Neural cell (in vitro differentiated cells): ENCODE data around the gene TREM1. TPM values are rescaled to one million over a fixed set of nuclear protein-coding genes. Genes with fewer than 3 reads are reported as not detected.

Source experiments
- H2AFZ ChIP-seq: fragments of 200-600, 300-800 bp; sonication (generic), shearing (Covaris generic); 2 replicates; pipeline ENCODE4 v1.6.0; 2014; ENCODE audit warnings: low read depth, mild to moderate bottlenecking, antibody characterized with exemption, low read length, moderate library complexity
- H3F3A ChIP-seq: fragments of 200-600 bp; shearing (Covaris generic); 2 replicates; pipeline ENCODE4 v1.6.1; 2016; ENCODE audit warnings: mild to moderate bottlenecking, moderate library complexity, mixed read lengths, antibody characterized with exemption, low read length; ENCODE audit not compliant: insufficient read depth, poor library complexity, severe bottlenecking
- H3K27ac ChIP-seq: fragments of 200-600, 300-800 bp; sonication (generic), shearing (Covaris generic); 2 replicates; pipeline ENCODE4 v1.5.1; 2014; ENCODE audit warnings: mild to moderate bottlenecking, low read length, moderate library complexity
- H3K27me3 ChIP-seq: fragments of 300-800, 200-600 bp; sonication (generic), shearing (Covaris generic); 2 replicates; pipeline ENCODE4 v1.6.0; 2014; ENCODE audit warnings: mild to moderate bottlenecking, low read depth, low read length, moderate library complexity; ENCODE audit not compliant: insufficient read depth
- H3K36me3 ChIP-seq: fragments of 300-800, 200-600 bp; sonication (generic), shearing (Covaris generic); 2 replicates; pipeline ENCODE4 v1.5.1; 2014; ENCODE audit warnings: mild to moderate bottlenecking, antibody characterized with exemption, low read length, moderate library complexity; ENCODE audit not compliant: insufficient read depth
- H3K4me2 ChIP-seq: fragments of 300-800, 200-600 bp; sonication (generic), shearing (Covaris generic); 2 replicates; pipeline ENCODE4 v1.6.0; 2014; ENCODE audit warnings: mild to moderate bottlenecking, low read length
- H3K4me3 ChIP-seq: fragments of 300-800, 200-600 bp; sonication (generic), shearing (Covaris generic); 2 replicates; pipeline ENCODE4 v1.5.1; 2014; ENCODE audit warnings: mild to moderate bottlenecking, low read length, moderate library complexity
- H3K79me2 ChIP-seq: fragments of 200-600 bp; shearing (Covaris generic); replicated peaks from 2 replicates; pipeline ENCODE4 v1.6.0; 2014; ENCODE audit warnings: mild to moderate bottlenecking, low read length, moderate library complexity; ENCODE audit not compliant: insufficient read depth
- H3K9ac ChIP-seq: fragments of 300-800, 200-600 bp; sonication (generic), shearing (Covaris generic); 2 replicates; pipeline ENCODE4 v1.6.1; 2016; ENCODE audit warnings: mild to moderate bottlenecking, low read length, mixed read lengths
- H3K9me2 ChIP-seq: fragments of 200-600 bp; shearing (Covaris generic); 2 replicates; pipeline ENCODE4 v1.6.1; 2016; ENCODE audit warnings: mild to moderate bottlenecking, low read length, mixed read lengths; ENCODE audit not compliant: insufficient read depth
- H3K9me3 ChIP-seq: fragments of 200-600, 300-800 bp; sonication (generic), shearing (Covaris generic); 2 replicates; pipeline ENCODE4 v1.6.1; 2016; ENCODE audit warnings: mild to moderate bottlenecking, mixed run types, low read length, moderate library complexity, mixed read lengths
- H4K20me1 ChIP-seq: fragments of 200-600 bp; shearing (Covaris generic); 2 replicates; pipeline ENCODE4 v1.6.1; 2016; ENCODE audit warnings: mild to moderate bottlenecking, mixed run types; ENCODE audit not compliant: insufficient read depth
- EP300 ChIP-seq: fragments of 450-650 bp; conservative IDR thresholded peaks from 2 replicates; pipeline ENCODE4 v1.6.1; 2014; ENCODE audit warnings: antibody characterized with exemption, mild to moderate bottlenecking, moderate library complexity; ENCODE audit not compliant: poor library complexity, severe bottlenecking
- EZH2 ChIP-seq: fragments of 200-600, 300-800 bp; shearing (Covaris generic), sonication (generic); IDR thresholded peaks from 2 replicates; pipeline ENCODE4 v1.6.1; 2014; ENCODE audit warnings: antibody characterized with exemption, low read length, borderline replicate concordance, mild to moderate bottlenecking; ENCODE audit not compliant: insufficient read depth, poor library complexity, severe bottlenecking
- MXI1 ChIP-seq: fragments of 450-650 bp; conservative IDR thresholded peaks from 2 replicates; pipeline ENCODE4 v1.6.1; 2014; ENCODE audit warnings: antibody characterized with exemption, mild to moderate bottlenecking; ENCODE audit not compliant: poor library complexity, severe bottlenecking
- POLR2AphosphoS5 ChIP-seq: IDR thresholded peaks from 2 replicates; pipeline ENCODE4 v1.6.1; 2012
- RAD21 ChIP-seq: fragments of 450-650 bp; conservative IDR thresholded peaks from 2 replicates; pipeline ENCODE4 v1.6.1; 2014; ENCODE audit warnings: antibody characterized with exemption, mild to moderate bottlenecking, moderate library complexity
- SMC3 ChIP-seq: fragments of 450-650 bp; conservative IDR thresholded peaks from 2 replicates; pipeline ENCODE4 v1.6.1; 2014; ENCODE audit warnings: antibody characterized with exemption, mild to moderate bottlenecking, moderate library complexity; ENCODE audit not compliant: poor library complexity
- TAF1 ChIP-seq: IDR thresholded peaks from 2 replicates; pipeline ENCODE4 v1.6.1; 2012; ENCODE audit warnings: low read depth
- polyA plus RNA-seq: library from polyadenylated mRNA; depleted of rRNA; stranded (reverse); fragments of >200 nt; gene quantifications from 2 replicates; pipeline ENCODE4 v1.2.3, GENCODE V29; 2014
- TF ChIP-seq, protein P1 (sequence below): fragments of 450-650 bp; IDR thresholded peaks from 2 replicates; pipeline ENCODE4 v1.5.1; 2014; ENCODE audit warnings: antibody characterized with exemption, mild to moderate bottlenecking, moderate library complexity; ENCODE audit not compliant: poor library complexity, severe bottlenecking
- TF ChIP-seq, protein P2 (sequence below): IDR thresholded peaks from 2 replicates; pipeline ENCODE4 v1.6.1; 2012; ENCODE audit warnings: borderline replicate concordance

TREM1 gene
- polyA plus RNA-seq, 1 donor from 2014 or later: not detected

DNA sequence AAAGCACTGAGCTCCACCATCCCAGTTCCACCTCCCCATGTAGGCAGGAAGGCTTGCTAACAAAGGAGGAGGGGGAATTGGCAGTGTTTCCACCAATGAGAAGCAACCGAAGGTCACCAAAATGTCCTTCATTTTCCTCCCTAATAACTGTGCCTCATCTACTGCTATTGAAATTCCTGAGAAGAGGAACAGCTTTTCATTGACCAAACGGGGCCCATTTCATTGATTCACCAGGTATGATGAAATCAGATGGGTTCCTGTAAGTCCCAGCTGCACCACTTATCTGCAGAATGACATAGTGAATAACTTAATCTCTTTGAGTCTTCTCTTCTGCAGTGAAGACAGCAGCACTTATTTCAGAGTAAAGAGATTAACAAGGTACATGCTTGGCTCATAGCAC, 17.3 kb downstream of the TREM1 start:
- no peaks in the 10 kb centered on the region for H3K9me3 ChIP-seq
- no peaks in the 10 kb centered on the region for H3K9me2 ChIP-seq
- H4K20me1 ChIP-seq: no peaks in the 10 kb centered on the region
- H3K4me3 ChIP-seq: no peak overlapping the region
- H3K27ac ChIP-seq: no peak overlapping the region
- TF ChIP-seq POLR2AphosphoS5 (no peak), MXI1 (no peak), EP300 (no peak), SMC3 (no peak), EZH2 (no peak), TAF1 (no peak), RAD21 (no peak)
- TF ChIP-seq, protein P1, sequence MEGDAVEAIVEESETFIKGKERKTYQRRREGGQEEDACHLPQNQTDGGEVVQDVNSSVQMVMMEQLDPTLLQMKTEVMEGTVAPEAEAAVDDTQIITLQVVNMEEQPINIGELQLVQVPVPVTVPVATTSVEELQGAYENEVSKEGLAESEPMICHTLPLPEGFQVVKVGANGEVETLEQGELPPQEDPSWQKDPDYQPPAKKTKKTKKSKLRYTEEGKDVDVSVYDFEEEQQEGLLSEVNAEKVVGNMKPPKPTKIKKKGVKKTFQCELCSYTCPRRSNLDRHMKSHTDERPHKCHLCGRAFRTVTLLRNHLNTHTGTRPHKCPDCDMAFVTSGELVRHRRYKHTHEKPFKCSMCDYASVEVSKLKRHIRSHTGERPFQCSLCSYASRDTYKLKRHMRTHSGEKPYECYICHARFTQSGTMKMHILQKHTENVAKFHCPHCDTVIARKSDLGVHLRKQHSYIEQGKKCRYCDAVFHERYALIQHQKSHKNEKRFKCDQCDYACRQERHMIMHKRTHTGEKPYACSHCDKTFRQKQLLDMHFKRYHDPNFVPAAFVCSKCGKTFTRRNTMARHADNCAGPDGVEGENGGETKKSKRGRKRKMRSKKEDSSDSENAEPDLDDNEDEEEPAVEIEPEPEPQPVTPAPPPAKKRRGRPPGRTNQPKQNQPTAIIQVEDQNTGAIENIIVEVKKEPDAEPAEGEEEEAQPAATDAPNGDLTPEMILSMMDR: no peak
- TF ChIP-seq, protein P2, sequence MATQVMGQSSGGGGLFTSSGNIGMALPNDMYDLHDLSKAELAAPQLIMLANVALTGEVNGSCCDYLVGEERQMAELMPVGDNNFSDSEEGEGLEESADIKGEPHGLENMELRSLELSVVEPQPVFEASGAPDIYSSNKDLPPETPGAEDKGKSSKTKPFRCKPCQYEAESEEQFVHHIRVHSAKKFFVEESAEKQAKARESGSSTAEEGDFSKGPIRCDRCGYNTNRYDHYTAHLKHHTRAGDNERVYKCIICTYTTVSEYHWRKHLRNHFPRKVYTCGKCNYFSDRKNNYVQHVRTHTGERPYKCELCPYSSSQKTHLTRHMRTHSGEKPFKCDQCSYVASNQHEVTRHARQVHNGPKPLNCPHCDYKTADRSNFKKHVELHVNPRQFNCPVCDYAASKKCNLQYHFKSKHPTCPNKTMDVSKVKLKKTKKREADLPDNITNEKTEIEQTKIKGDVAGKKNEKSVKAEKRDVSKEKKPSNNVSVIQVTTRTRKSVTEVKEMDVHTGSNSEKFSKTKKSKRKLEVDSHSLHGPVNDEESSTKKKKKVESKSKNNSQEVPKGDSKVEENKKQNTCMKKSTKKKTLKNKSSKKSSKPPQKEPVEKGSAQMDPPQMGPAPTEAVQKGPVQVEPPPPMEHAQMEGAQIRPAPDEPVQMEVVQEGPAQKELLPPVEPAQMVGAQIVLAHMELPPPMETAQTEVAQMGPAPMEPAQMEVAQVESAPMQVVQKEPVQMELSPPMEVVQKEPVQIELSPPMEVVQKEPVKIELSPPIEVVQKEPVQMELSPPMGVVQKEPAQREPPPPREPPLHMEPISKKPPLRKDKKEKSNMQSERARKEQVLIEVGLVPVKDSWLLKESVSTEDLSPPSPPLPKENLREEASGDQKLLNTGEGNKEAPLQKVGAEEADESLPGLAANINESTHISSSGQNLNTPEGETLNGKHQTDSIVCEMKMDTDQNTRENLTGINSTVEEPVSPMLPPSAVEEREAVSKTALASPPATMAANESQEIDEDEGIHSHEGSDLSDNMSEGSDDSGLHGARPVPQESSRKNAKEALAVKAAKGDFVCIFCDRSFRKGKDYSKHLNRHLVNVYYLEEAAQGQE: no peak
- H2AFZ ChIP-seq: no peak overlapping the region
- no peaks in the 10 kb centered on the region for H3F3A ChIP-seq
- no peaks in the 10 kb centered on the region for H3K36me3 ChIP-seq
- H3K9ac ChIP-seq: no peak overlapping the region
- H3K79me2 ChIP-seq: no peaks in the 10 kb centered on the region
- H3K4me2 ChIP-seq: no peak overlapping the region
- no peaks in the 10 kb centered on the region for H3K27me3 ChIP-seq

DNA sequence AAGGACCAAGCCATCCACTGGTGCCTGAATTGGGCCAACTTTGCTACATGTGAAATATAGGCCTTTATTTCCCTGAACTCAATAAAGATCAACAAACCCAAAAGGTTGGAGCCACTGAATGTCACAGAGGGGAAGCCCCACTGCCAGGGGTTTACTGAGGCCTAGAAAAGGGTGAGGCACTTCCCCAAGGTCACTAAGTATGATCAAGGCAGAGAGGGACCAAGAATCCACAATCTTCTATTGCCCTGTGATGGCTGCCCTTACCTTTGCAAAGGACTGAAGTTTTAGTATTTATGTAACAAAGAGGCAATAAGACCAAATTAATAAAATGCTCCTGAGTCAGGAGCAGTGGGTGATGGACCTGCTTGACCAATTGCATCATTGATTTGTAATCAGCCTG, 18.0 kb downstream of the TREM1 start:
- Histone ChIP-seq H3K27me3 (no peaks in the 10 kb centered on the region), H4K20me1 (no peaks in the 10 kb centered on the region), H3K9ac (no peak overlapping the region), H3K9me2 (no peaks in the 10 kb centered on the region), H3K4me3 (no peak overlapping the region), H3K4me2 (no peak overlapping the region), H3F3A (no peaks in the 10 kb centered on the region), H2AFZ (no peak overlapping the region), H3K27ac (no peak overlapping the region), H3K36me3 (no peaks in the 10 kb centered on the region), H3K79me2 (no peaks in the 10 kb centered on the region), H3K9me3 (no peaks in the 10 kb centered on the region)
- no peak for TF ChIP-seq TAF1
- TF ChIP-seq EZH2: no peak
- TF ChIP-seq, protein P1: no peak
- no peak for TF ChIP-seq SMC3
- no peak for TF ChIP-seq POLR2AphosphoS5
- no peak for TF ChIP-seq EP300
- no peak for TF ChIP-seq MXI1
- no peak for TF ChIP-seq RAD21
- TF ChIP-seq, protein P2: no peak
